K562 (cell line): ENCODE data around the gene SERPINB11. TPM values are rescaled to one million over a fixed set of nuclear protein-coding genes. Genes with fewer than 3 reads are reported as not detected.

Experiments used
- ATAC-seq: fragments of 200-7000 bp; cut with Tn5 transposase; 3 replicates; pipeline ENCODE4 v1.9.1; 2020; ENCODE audit warnings: moderate library complexity
- BruUV-seq: library from RNA; stranded (reverse); fragments of 400-500 nt; replicated peaks from 2 replicates; lab custom pipeline; 2021; lab: Mats Ljungman, UMichigan
- CTCF ChIA-PET: fragments of 300-600 bp; formaldehyde crosslinking; extraction: SDS; loops from one replicate; lab custom pipeline; 2021; ENCODE audit warnings: low intra/inter-chr PET ratio; lab: Yijun Ruan, JAX
- POLR2A ChIA-PET: fragments of 300-600, 350-650 bp; sonication (Branson Sonifier 250); formaldehyde crosslinking; extraction: SDS; loops from one replicate; lab custom pipeline; 2021; ENCODE audit warnings: antibody characterized with exemption, inconsistent platforms; lab: Yijun Ruan, JAX
- DNase-seq, 4 experiments: peaks; one replicate each; pipeline versions ENCODE4 v3.0.0 to v3.0.0-alpha.2; 2011 to 2018; ENCODE audit warnings: low spot score in 3 of 4, mixed read lengths in 3 of 4; ENCODE audit errors: extremely low read depth in 1 of 4
- FAIRE-seq: peaks from 2 replicates; lab custom pipeline; 2011; peaks lifted over from hg19 to GRCh38; lab: Jason Lieb, UNC
- H2AFZ ChIP-seq: 2 replicates; pipeline ENCODE4 v1.6.0; 2011; ENCODE audit warnings: low read depth, low read length, control low read depth, inconsistent platforms
- H3K27ac ChIP-seq: fragments of 200-600 bp; 3 replicates; pipeline ENCODE4 v1.8.0; 2011; ENCODE audit warnings: low read depth, mild to moderate bottlenecking, control low read depth, inconsistent platforms, low read length, moderate library complexity, mixed read lengths; ENCODE audit errors: extremely low read depth
- H3K27me3 ChIP-seq, 2 experiments: fragments of 300-600 bp in 1 of 2; 2 replicates in 1 of 2; 3 replicates in 1 of 2; pipeline versions ENCODE4 v1.6.0 to v1.8.0; 2011; ENCODE audit warnings: inconsistent platforms in 2 of 2, low read length in 2 of 2, mild to moderate bottlenecking in 1 of 2, mixed read lengths in 1 of 2, moderate library complexity in 1 of 2; ENCODE audit not compliant: control insufficient read depth in 2 of 2, insufficient read depth in 2 of 2
- H3K36me3 ChIP-seq: fragments of 300-600 bp; 3 replicates; pipeline ENCODE4 v1.8.0; 2011; ENCODE audit warnings: mild to moderate bottlenecking, low read length, inconsistent platforms; ENCODE audit not compliant: control insufficient read depth, insufficient read depth
- H3K4me1 ChIP-seq, 2 experiments: fragments of 200-600 bp in 1 of 2; replicated peaks in 1 of 2; 2 replicates in 1 of 2; 3 replicates in 1 of 2; pipeline versions ENCODE4 v1.5.1 to v1.8.0; 2011; ENCODE audit warnings: inconsistent platforms in 2 of 2, low read length in 2 of 2, mild to moderate bottlenecking in 1 of 2, mixed read lengths in 1 of 2, moderate library complexity in 1 of 2; ENCODE audit not compliant: control insufficient read depth in 2 of 2, insufficient read depth in 2 of 2
- H3K4me2 ChIP-seq: 2 replicates; pipeline ENCODE4 v1.6.1; 2011; ENCODE audit warnings: low read length, control low read depth, inconsistent platforms, mixed read lengths; ENCODE audit not compliant: insufficient read depth
- H3K4me3 ChIP-seq: fragments of 200-600 bp; sonication (generic), shearing (Covaris generic); 2 replicates; pipeline ENCODE4 v1.5.1; 2016; ENCODE audit warnings: control low read depth, inconsistent platforms
- H3K79me2 ChIP-seq: fragments of 200-600 bp; 3 replicates; pipeline ENCODE4 v1.8.0; 2011; ENCODE audit warnings: low read length, inconsistent platforms; ENCODE audit not compliant: control insufficient read depth, insufficient read depth
- H3K9ac ChIP-seq, 2 experiments: 2 replicates each; pipeline versions ENCODE4 v1.6.0 to v1.6.1; 2011; ENCODE audit warnings: low read depth in 2 of 2, low read length in 2 of 2, control low read depth in 1 of 2, inconsistent platforms in 1 of 2, mild to moderate bottlenecking in 1 of 2, mixed read lengths in 1 of 2; ENCODE audit not compliant: insufficient read depth in 1 of 2
- H3K9me1 ChIP-seq: one replicate; pipeline ENCODE4 v1.6.0; 2011; ENCODE audit warnings: inconsistent platforms, mild to moderate bottlenecking, low read length, moderate library complexity; ENCODE audit not compliant: control insufficient read depth, insufficient read depth
- H3K9me3 ChIP-seq: replicated peaks from 2 replicates; pipeline ENCODE4 v1.5.1; 2011; ENCODE audit warnings: low read depth, low read length, inconsistent platforms; ENCODE audit not compliant: control insufficient read depth, insufficient read depth
- H4K20me1 ChIP-seq: replicated peaks from 2 replicates; pipeline ENCODE4 v1.6.1; 2011; ENCODE audit warnings: low read length, inconsistent platforms, mixed read lengths; ENCODE audit not compliant: control insufficient read depth, insufficient read depth
- CHAMP1 ChIP-seq: fragments of 450-650 bp; IDR thresholded peaks from 2 replicates; pipeline ENCODE4 v1.6.1; 2016; ENCODE audit warnings: mild to moderate bottlenecking
- E4F1 ChIP-seq: fragments of 250-450 bp; sonication (Bioruptor Pico); IDR thresholded peaks from 2 replicates; pipeline ENCODE4 v1.5.0; 2021; ENCODE audit warnings: mild to moderate bottlenecking, borderline replicate concordance
- MYBL2 ChIP-seq, 2 experiments: fragments of 450-650 bp in 1 of 2; sonication (generic) in 1 of 2; formaldehyde crosslinking in 1 of 2; IDR thresholded peaks; 2 replicates each; pipeline versions ENCODE4 v1.6.1 to v1.8.1; 2017 to 2022; ENCODE audit warnings: borderline replicate concordance in 1 of 2, inconsistent platforms in 1 of 2, low read depth in 1 of 2, mild to moderate bottlenecking in 1 of 2, missing genetic modification reagents in 1 of 2, moderate library complexity in 1 of 2
- NONO ChIP-seq, 2 experiments: fragments of 200-400 bp in 1 of 2; fragments of 450-650 bp in 1 of 2; formaldehyde crosslinking in 1 of 2; IDR thresholded peaks; 2 replicates each; pipeline ENCODE4 v1.6.1; 2017; ENCODE audit warnings: low read depth in 2 of 2, mild to moderate bottlenecking in 2 of 2, moderate library complexity in 2 of 2, low read length in 1 of 2
- SMARCC2 ChIP-seq: fragments of 450-650 bp; IDR thresholded peaks from 2 replicates; pipeline ENCODE4 v1.6.1; 2017; ENCODE audit warnings: antibody characterized with exemption, moderate library complexity, mild to moderate bottlenecking, low read depth
- ZBTB2 ChIP-seq: fragments of 450-650 bp; IDR thresholded peaks from 2 replicates; pipeline ENCODE4 v1.6.1; 2016; ENCODE audit warnings: antibody characterized with exemption
- ZNF639 ChIP-seq, 2 experiments: fragments of 200-800 bp in 1 of 2; sonication (Bioruptor generic) in 1 of 2; sonication (generic) in 1 of 2; formaldehyde crosslinking in 1 of 2; IDR thresholded peaks in 1 of 2; conservative IDR thresholded peaks in 1 of 2; 2 replicates each; pipeline versions ENCODE4 v1.5.0 to v1.6.1; 2016 to 2020; ENCODE audit warnings: missing compliant biosample characterization in 1 of 2, missing genetic modification characterization in 1 of 2, missing genetic modification reagents in 1 of 2
- WGBS: fragments of 100-300 bp; shearing (Covaris generic); methylation state at CpG from one replicate; pipeline ENCODE4 v1.1.6; 2016; ENCODE audit warnings: low coverage, mixed read lengths; ENCODE audit not compliant: insufficient coverage; ENCODE audit errors: missing lambda C conversion rate; 5-methylcytosine and 5-hydroxymethylcytosine counted together
- in situ Hi-C: fragments of 300-500 bp; cut with MboI; formaldehyde crosslinking; loops from 4 replicates; pipeline ENCODE4 v1.15.0; 2018; ENCODE audit warnings: inconsistent platforms, mixed read lengths
- intact Hi-C: fragments of 100-400 bp; cut with micrococcal nuclease; formaldehyde crosslinking; loops from 2 replicates; pipeline ENCODE4 v1.14.2; 2022
- polyA plus RNA-seq, 8 experiments: library from polyadenylated mRNA; depleted of rRNA in 4 of 8; stranded (reverse) in 5 of 8; unstranded in 3 of 8; fragments of >200 nt; fragmentation: Nextera tagmentation in 2 of 8; fragmentation: Illumina TruSeq in 1 of 8; extraction: Ambion mirVana in 2 of 8; extraction: Trizol in 1 of 8; gene quantifications; 2 replicates each; pipeline versions ENCODE4 v1.2.1 to v1.2.3, GENCODE V29; 2011 to 2014; ENCODE audit warnings: inconsistent platforms in 1 of 8, missing spikeins in 1 of 8
- total RNA-seq, 7 experiments: library from RNA; depleted of rRNA in 6 of 7; stranded (reverse); fragments of >200 nt in 6 of 7; fragmentation: Illumina TruSeq in 2 of 7; extraction: Trizol in 2 of 7; gene quantifications; 2 replicates each; pipeline versions ENCODE4 v1.2.1 to v1.2.3, GENCODE V29; 2011 to 2021; ENCODE audit warnings: low replicate concordance in 1 of 7

Gene SERPINB11
- total and polyA plus RNA-seq, 9 of the 15 experiments (the other 6 are each of a cell fraction or from before 2014, with no cell fraction given) = not detected

- no peak for TF ChIP-seq ZNF639 (CRISPR knock-in tag; conservative IDR thresholded peaks at IDR 0.05 in 1 of 2, IDR thresholded peaks at IDR 0.05 in 1 of 2)
Observed at GRCh38 chr18:63730773-63731172, 28.0 kb downstream of the SERPINB11 start (continued).

- Histone ChIP-seq H3K9ac (no peak overlapping the region), H3K27ac (no peak overlapping the region), H3K36me3 (no peaks in the 10 kb centered on the region), H3K9me3 (no peaks in the 10 kb centered on the region), H3K27me3 (no peaks in the 10 kb centered on the region)
- no peak for FAIRE-seq
- in situ Hi-C loops = no loop called here
- TF ChIP-seq SMARCC2 (no peak), E4F1 (CRISPR knock-in tag) (no peak), CHAMP1 (no peak), NONO (IDR thresholded peaks at IDR 0.05; ENCODE audit: low read depth in 2 of 2, low read length in 1 of 2) (no peak), ZBTB2 (no peak), MYBL2 (IDR thresholded peaks at IDR 0.05; ENCODE audit: low read depth) (no peak), MYBL2 (CRISPR knock-in tag; IDR thresholded peaks at IDR 0.05; ENCODE audit: borderline replicate concordance) (no peak)
- TF ChIP-seq, all 486 proteins: peak for 0
- BruUV-seq = no TSS peak
- H3K4me2 ChIP-seq = no peak overlapping the region
- H2AFZ ChIP-seq = no peak overlapping the region
- no peak overlapping the region for H3K4me3 ChIP-seq
- no peaks in the 10 kb centered on the region for H3K79me2 ChIP-seq
- no peaks in the 10 kb centered on the region for H3K4me1 ChIP-seq
- WGBS = 3% methylated on average over 3 of the region's 3 CpGs
- H3K9me1 ChIP-seq = no peaks in the 10 kb centered on the region
- DNase-seq = no peak
- intact Hi-C loops = no loop called here
- H4K20me1 ChIP-seq = no peaks in the 10 kb centered on the region
- CTCF ChIA-PET = no interaction called here
- ATAC-seq = no peak
- POLR2A ChIA-PET = no interaction called here
Observed at GRCh38 chr18:63731215-63731614, 28.5 kb downstream of the SERPINB11 start.
